Islet of Langerhans (tissue), 1 donor: ENCODE measurements around the gene BRD9.

ENCODE experiments used
- FAIRE-seq: peaks from one replicate; lab custom pipeline; 2011; peaks lifted over from hg19 to GRCh38; lab: Jason Lieb, UNC

BRD9 gene

GRCh38 chr5:878125-878524 is 14.5 kb downstream of the BRD9 start:
- FAIRE-seq, result no peak

- no peak for FAIRE-seq
Measured at GRCh38 chr5:876398-877365, 15.9 kb downstream of the BRD9 start.

GRCh38 chr5:875931-876330 is 16.7 kb downstream of the BRD9 start:
- no peak for FAIRE-seq

- no peak for FAIRE-seq
Measured at GRCh38 chr5:873328-873727, 19.3 kb downstream of the BRD9 start.

GRCh38 chr5:872301-872700 is 20.3 kb downstream of the BRD9 start:
- no peak for FAIRE-seq

- no peak for FAIRE-seq
Measured at GRCh38 chr5:871596-872298, 20.9 kb downstream of the BRD9 start.

GRCh38 chr5:870956-871355 is 21.6 kb downstream of the BRD9 start:
- FAIRE-seq, result no peak

GRCh38 chr5:868428-869135 is 24.0 kb downstream of the BRD9 start:
- FAIRE-seq, result no peak

- FAIRE-seq, result no peak
Measured at GRCh38 chr5:867300-867870, 25.2 kb downstream of the BRD9 start.

GRCh38 chr5:865771-866170 is 26.8 kb downstream of the BRD9 start:
- no peak for FAIRE-seq

- FAIRE-seq, result no peak
Measured at GRCh38 chr5:865168-865521, 27.5 kb downstream of the BRD9 start.

- FAIRE-seq, result no peak
Measured at GRCh38 chr5:864492-865167, 28.0 kb downstream of the BRD9 start.

GRCh38 chr5:863244-863805 is 29.3 kb downstream of the BRD9 start:
- FAIRE-seq, result no peak

- FAIRE-seq, result no peak
Measured at GRCh38 chr5:862367-863243, 30.0 kb downstream of the BRD9 start.

GRCh38 chr5:861442-862366 is 30.9 kb downstream of the BRD9 start:
- FAIRE-seq, result no peak

GRCh38 chr5:860506-861150 is 32.0 kb downstream of the BRD9 start:
- FAIRE-seq, result no peak

GRCh38 chr5:859798-860296 is 32.8 kb downstream of the BRD9 start:
- no peak for FAIRE-seq

- no peak for FAIRE-seq
Measured at GRCh38 chr5:859391-859790, 33.2 kb downstream of the BRD9 start.

- FAIRE-seq, result no peak
Measured at GRCh38 chr5:858726-859125, 33.9 kb downstream of the BRD9 start.
